Dedifferentiated amniotic fluid mesenchymal stem cell (primary cell): ENCODE results near the gene KIF16B.
A peak's percentile ranks its signal among the peaks of the same experiment; 100 is the strongest.
"Not testable (repeated sequence)": the region's sequence is repeated elsewhere in the genome, so short reads cannot be mapped to it uniquely, and the experiment has no call there.

Experiments used
- DNase-seq: peaks from one replicate; pipeline ENCODE4 v3.0.0-alpha.2; 2016; ENCODE audit errors: extremely low spot score

Gene KIF16B

DNA sequence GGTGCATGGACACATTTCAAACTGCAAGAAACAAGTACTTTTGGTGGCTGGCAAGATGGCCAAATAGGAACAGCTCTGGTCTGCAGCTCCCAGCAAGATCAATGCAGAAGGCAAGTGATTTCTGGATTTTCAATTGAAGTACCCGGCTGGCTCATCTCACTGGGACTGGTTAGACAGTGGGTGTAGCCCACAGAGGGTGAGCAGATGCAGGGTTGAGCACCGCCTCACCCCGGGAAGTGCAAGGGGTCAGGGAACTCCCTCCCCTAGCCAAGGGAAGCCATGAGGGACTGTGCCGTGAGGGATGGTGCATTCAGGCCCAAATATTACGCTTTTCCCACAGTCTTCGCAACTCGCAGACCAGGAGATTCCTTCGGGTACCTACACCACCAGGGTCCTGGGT, 53.6 kb downstream of the KIF16B start:
- DNase-seq = not testable (repeated sequence)

DNA sequence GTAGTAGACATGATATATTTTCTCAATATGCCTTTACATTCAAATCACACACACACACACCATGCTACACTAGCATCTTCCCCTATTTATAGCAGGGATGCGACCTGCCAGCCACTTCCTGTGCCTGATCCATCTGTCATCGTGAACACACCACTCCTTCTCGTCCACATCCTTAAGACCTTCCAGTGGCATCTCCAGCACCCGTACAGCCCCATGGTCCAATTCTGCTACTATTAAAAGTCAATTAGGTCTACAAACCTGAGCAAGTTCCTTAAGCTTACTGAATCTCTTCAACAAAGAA, 54.5 kb downstream of the KIF16B start:
- no peak for DNase-seq

DNA sequence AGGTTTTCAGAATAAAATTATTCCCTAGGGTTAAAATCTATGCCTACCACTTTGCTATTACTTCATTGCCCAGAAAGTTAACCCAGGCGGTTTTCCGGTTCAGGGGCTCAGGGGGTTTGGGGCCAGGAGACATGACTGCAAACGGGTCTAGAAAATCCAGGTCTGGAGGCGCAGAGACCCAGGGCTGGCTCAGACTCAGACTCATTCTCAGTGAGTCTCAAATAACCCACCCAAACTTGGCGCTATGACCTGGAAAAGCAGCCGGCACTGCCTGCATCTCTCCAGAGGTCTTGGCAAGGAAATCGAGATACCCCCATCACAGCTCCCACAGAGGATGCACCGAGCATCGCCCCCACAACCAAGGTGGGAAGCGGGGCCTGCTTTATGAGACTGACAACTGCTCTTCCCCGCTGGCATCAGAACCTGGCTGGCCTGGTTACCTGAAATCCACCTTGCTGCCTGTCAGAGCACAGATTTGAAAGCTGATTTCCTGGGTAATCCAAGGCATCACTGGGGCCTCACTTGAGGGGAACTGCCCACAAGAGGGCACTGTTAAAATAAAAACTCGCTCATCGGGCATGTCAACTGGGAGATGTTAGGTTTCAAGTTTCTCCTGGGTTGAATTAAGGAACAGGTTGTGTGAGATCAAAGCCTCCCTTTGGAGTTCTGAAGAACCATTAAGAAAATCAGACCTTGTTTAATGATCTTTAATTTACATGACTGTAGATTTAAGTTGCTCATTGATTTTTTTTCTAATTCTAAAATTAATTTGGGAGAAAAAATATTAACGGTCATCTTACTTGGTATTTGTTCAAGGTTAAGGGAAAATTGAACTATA, 55.1 kb downstream of the KIF16B start:
- no peak for DNase-seq

DNA sequence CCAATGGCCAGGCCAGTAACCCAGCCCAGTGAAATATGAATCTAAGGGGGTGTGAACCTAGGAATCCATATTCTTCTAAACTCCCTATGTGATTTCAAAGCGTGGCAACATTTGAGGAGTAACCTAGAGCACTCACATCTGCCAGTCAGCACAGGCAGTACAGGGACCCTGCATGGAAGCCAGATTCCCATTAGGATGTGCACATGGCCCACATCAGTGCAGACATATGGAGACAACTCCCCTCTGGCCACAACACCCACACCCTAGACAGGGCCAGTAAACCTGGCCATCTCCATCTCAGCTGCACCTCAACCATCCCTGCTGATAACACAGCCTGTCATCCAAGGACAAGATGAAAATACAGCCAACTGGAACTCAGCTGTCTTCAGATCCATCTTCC, 56.5 kb downstream of the KIF16B start:
- DNase-seq = no peak

DNA sequence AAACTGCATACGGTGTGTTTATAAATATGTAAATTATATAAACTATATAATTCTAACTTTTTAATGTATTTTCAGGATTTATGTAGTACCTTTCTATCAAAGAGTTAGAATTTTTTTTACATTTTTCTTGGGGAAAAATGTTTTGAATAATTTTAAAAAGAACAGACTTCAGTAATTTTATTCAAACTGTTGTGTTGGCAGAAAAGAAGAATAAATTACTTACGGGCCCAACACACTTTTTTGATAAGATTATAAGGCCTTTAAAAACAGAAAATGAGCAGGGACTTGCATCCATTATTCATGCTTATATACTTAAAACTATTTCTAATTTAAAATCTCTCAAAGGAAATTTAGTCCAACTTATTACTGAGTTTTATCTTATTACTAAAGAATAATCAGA, 58.2 kb downstream of the KIF16B start:
- no peak for DNase-seq

DNA sequence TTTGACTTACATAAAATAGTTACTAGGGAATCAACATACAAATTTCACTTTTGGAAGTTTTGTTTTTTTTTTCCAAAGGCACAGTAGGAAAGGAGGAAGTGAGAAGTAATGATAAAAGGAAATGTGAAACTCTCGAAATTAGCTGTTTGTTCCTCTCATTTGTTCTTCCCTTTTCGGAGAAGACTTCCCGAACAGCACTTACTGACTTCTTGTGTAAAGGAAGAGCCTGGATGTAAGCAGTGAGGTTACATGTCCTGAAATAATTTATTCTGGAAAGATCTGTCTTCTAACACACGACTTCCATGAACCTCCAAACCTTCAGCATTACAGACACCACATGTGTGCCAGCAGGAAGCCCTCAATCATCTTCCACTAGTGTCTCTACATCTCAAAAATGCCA, 59.1 kb downstream of the KIF16B start:
- no peak for DNase-seq

DNA sequence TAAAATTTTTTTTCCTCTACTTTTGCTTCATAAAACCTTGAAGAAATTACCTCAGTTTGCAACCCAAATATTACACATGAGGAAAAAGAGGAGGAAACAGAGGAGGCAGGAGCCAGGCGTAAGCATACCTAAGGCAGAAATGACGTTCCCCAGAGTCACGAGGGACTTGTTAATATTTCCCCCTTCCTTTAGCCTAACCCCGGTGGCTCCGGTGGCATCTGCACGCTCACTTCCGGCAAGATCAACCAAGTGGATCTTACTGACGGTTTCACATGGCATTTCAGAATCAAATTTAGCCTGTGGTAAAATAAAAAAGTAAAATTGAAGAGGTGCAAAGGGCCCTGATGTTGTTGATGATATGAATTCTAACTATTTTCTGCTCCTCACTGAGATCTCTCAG, 67.4 kb downstream of the KIF16B start:
- no peak for DNase-seq

DNA sequence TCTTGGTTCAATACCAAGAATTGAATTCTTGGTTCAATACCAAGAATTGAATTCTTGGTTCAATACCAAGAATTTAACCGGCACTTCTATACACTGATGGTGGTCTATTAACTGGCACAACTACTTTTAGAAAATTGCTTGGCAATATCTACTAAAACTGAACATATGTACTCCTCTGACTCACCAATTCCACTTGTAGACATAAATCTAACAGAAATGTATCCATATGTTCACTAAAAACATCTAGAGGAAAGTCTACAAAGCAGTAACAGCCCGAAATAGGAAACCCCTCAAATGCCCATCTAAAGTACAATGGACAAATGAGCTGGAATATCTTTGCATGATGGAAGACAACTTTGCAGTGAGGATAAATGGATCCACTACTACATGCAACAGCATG, 71.9 kb downstream of the KIF16B start:
- DNase-seq = no peak

DNA sequence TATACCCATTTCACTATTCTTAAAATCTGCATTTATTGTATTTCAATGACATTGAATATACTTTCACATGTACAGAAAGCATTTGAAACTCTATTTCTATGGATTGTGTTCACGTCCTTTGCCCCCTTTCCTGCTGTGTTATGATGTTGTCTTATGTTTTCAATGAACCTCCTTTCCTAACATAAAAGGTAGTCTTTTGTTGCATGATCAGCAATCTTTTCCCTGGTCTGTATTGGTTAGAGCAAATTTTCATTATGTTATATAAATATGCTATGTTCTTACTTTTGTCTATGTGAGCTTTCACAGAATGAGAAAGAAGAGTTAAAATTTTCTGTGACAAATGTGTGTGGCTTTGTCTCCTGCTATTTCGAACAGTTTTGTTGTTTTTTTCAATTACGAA, 73.1 kb downstream of the KIF16B start:
- no peak for DNase-seq

DNA sequence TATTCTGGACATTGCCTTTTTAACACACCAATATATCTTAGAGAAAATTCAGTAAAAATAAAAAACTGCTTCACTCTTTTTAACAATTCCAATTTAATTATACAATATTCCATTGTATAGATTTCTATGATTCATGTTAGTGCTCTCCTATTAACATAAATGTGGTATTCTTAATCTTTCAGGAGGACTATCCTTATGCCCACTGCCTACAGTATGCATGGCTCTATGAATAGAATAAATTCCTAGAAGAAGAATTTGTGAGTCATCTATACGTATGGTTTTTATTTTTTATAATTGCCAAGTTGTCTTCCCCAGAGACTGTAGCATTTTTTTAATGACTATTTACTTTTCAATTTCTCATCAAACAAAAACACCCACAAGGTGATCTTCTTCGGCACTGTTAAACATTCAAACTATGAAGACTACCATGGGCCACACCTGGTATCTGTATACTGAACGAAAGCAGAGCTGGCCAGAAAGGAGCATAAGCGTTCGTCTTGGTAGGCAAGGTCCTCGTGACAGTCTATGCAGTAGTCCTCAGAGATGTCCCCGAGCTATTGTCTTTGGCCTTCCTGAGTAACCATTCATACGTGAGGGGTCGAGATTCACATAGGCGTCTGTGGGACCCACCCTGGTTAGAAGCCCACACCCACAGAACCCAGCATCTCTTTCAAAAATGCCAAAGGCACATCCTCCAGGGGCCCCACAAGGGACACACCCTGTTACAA, 74.6 kb downstream of the KIF16B start:
- DNase-seq = no peak

DNA sequence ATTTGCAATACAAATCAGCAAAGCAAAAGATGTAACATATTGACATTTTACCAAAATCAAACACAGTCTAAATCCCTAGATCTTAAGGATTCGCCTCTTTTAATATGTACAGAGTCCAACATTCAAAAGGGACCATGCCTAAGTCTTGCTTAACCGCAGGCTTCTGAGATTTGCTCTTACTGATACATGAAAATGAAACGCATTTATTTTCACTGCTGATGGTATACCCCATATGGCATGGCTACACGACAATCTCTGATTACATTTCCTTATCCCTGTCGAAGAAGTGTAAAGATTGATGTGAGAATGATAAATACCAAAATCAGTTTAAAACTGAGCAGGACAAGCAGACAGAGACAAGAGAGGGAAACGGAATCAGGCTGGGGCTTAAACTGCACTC, 75.4 kb downstream of the KIF16B start:
- DNase-seq = no peak

DNA sequence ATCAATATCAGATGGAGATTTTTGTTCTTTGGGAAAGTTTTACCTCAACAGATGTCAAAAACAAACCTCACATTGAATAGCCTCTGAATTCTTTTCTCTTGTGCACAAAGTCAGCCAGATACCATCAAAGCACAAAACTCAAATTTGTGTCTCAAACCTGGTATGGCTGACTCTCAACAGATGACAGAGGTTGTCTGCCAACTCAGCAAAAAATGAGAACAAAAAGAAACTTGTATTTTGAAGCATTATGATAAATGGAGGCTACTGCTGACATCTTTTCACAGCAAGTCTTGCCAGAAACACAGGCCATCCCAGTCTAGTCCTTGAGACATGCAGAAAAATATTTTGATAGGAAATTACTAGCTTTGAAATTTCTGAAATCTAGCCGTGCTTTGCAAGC, 79.8 kb downstream of the KIF16B start:
- DNase-seq = no peak

DNA sequence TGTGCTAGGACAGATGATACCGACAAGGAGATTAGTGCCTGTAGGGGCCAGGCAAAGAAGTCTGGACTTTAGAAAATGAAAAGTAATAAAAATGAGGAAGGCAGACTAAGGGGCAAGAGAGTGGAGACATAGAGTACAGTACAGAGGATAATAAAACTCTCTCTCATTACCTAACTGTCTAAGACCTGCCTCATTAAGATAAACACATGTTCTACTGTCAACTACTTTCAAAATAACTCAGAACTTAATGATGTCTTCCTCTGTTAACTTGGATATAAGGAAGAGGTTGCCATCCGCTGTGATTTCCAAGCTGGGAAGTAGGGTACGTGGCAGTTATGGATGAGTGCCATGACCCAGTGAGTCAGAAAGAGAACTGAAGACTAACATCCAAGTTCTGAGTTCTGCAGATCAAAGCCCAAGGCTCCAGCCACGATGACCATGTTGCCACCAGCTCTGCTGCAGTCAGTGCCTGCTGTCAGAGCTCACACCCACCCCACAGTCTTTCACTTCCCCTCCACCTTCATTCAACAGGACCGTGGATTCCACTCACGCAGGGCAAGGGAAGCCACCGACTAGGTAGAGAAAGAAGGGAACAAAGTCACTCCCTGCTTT, 81.8 kb downstream of the KIF16B start:
- DNase-seq = no peak

DNA sequence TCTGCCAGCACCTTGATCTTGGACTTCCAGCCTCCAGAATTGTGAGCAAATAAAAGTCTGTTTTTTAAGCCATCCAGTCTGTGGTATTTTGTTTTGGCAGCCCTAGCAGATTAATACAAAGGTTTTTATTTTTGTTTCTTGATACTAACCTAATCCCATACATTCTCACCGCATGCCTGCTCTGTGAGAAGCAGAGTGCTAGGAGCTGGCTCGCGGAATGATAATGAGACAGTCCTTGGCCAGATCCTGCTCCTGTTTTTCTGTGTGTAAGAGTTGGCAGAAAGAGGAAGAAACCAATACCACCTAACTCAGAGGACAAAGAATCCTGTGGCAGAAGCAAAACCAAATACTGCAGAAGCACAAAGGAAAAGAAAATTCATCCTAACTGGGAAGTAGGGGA, 82.6 kb downstream of the KIF16B start:
- DNase-seq = no peak

DNA sequence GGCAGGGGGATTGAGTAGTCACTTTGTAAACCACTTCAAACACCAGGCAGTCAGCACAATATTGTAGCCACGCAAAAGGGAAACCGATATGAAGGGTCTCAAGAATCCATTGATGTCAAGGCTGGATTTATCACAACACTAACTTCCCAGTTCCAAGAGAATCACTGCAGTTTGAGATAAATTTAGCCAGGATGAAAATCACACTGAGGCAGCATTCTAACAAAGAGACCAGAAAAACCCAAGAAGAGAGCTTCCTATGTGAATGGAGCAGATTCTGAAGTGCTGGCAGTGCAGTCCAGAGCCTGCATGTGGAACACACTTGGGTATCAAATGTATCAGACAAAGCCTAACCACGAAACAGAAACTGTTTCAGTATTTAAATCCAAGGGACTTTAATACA, 84.6 kb downstream of the KIF16B start:
- no peak for DNase-seq

DNA sequence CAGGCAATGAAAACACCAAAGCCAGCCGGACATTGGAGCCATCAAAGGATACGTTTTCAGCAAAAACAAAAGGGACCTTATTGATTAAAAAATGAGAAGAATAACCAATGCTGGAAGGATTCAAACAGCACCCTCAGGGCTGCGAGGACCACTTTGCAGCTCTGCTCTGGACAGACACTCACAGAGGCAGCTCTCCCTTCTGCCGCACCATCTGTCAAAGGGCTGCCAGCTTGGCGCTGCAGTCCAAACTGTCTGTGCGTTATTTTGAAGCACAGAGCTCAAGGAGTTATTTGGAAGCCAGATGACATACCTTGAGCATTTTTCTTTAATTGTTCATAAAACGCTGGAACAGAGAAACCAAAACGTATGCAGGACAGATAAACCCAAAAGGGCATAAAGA, 85.2 kb downstream of the KIF16B start:
- DNase-seq = no peak

DNA sequence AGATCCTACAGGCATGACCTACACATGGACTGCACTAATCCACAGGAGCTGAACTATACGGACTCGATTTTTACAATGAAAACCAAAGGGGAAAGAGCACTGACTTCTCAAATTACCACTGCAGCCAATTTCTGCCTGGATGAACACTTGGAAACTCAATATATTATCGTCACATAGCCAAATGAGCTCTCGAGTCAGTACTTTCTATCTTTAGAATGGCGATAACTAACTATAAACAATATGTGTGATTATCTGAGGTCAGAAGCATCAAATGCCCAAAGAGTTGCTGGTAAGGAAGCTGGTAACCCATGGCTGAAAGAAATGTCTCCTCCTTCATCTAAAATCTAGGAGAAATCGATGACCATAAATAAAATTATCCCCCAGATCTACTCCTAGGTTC, 86.7 kb downstream of the KIF16B start:
- DNase-seq = no peak

DNA sequence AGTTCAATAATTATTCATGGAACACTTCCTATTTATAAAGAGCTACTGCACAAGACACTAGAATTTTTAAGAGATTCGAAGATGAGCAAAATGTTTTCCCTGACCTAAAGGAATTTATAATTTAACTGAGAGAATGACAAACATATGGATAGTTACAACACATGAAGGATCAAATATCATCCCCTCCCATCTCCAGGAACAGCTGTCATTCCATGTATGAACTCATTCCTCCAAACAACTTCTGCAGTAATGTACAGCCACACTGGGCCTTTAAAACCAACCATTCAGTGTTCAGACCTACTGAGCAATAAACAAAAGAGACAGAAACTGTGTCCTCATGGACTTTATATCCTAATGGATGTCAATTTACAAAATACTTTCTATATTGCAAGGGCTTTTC, 87.8 kb downstream of the KIF16B start:
- DNase-seq = no peak

DNA sequence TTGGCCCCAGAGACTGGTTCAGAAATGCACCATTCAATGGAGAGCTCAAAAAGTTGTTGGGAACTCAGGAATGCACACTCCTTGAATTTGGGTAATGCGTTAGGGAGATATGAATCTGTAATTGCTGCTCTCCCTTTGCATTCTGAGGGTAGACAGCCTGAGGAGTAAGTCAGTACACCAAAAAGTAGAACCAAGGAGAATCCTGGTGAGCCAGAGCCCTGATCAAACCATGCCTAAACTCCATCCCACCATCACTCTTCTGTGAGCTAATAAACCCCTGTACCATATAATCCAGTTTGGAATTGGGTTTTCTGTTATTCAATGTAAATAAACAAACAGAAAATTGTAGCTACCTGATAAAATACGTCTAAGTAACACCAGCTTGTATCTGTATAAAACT, 90.2 kb downstream of the KIF16B start:
- no peak for DNase-seq

DNA sequence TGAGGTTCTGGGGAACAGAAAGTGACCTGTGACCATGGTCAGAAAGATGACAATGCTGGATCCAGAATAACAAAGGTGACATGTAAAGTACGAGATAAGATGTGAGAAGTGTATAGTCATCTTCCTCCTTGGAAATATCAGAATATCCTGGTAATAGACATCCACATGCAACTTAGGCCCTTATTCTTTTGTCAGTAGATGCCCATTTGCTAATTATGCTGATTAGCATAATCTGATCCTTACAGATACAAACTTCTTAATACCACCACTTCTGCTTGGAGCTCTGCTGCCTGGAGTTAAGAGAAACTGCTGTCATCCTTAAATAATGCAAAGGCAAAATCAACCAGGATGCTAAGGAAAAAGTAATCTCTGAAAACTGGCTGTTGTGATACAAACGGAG, 91.3 kb downstream of the KIF16B start:
- no peak for DNase-seq

DNA sequence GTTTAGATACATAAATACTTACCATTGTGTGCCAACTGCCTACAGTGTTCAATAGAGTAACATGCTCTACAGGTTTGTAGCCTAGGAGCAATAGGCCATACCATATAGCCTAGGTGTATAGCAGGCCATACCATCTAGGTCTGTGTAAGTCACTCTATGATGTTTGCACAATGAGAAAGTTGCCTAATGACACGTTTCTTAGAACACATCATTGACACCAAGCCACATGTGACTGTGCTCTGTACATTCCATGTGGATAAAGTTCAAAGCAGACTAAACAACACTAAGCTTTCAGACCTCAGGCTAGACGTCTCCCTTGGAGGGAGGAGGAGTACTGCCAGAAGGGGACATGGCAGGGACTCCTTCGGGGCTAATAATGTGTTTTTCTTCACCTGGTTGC, 93.6 kb downstream of the KIF16B start:
- DNase-seq = no peak

DNA sequence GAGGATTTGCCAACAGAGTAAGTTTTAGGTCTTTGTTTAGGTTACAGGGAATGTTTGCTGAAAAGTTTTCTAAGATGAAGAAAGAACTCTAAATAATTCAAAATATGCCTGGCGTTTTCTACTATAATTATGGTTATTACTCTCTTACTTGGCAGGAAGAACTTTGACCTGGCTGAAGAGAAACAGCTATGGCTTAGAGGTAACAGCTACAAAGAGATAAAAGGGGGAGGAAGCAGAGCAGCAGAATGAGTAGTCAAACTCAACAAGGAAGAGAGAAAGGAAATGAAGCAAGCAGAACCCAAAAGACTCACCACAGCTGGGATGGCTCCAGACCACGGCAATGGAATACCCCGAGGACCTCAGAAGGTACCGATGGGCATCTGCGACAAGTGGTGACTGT, 95.6 kb downstream of the KIF16B start:
- DNase-seq = no peak

DNA sequence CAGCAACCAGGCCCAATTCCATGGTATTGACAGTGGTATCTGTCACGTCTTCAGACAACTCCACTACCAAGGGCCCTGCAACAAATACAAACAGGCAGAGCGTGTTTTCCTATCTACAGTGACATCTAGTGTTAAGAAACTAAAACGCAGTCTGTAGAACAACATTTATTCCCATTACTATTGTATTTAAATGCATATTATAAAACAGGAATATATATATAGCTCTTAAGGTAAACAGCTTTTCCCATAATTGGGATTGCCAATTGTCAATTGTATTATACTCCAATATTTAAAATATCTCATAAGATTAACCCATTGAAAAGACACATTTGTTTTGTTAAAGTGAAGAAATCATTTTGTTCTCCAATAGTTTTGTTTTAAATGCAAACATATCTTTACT, 97.2 kb downstream of the KIF16B start:
- peak; percentile 76 for DNase-seq
